Choroid plexus epithelial cell (primary cell): ENCODE results near the gene PAPSS1.
"Not testable (repeated sequence)": the region's sequence is repeated elsewhere in the genome, so short reads cannot be mapped to it uniquely, and the experiment has no call there.

ENCODE experiments used
- DNase-seq: peaks from one replicate; pipeline ENCODE4 v3.0.0-alpha.2; 2010; ENCODE audit warnings: low read depth
- H3K4me3 ChIP-seq: 2 replicates; pipeline ENCODE4 v1.5.1; 2011; ENCODE audit warnings: low read depth, mild to moderate bottlenecking, control low read depth, low read length, moderate library complexity
- TF ChIP-seq, protein P1 (sequence below): conservative IDR thresholded peaks from 2 replicates; pipeline ENCODE4 v1.5.1; 2011; ENCODE audit warnings: low read depth, mild to moderate bottlenecking, control low read depth, inconsistent platforms, low read length, moderate library complexity

The PAPSS1 gene

DNA sequence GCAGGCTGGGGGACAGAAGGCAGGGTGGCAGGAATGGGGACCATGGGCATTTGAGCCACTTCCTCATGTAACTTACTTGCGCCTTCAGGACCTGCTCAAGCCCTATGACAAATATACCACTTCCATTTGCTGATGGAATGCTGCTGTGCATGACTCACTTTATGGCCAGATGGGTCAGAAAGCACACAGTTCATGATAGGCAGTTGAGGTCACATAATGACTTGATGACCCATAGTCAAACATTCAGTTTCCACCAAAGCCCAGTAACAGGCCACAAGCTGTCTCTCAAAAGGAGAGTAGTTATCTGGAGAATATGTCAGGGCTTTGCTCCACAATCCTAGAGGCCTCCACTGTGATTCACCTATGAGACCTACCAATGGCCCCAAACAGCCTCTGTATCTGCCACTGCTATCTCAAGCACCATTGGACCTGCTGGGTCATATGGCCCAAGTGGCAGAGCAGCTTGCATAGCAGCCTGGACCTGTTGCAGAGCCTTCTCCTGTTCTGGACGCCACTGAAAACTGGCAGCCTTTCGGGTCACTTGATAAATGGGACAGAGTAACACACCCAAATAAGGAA lies 5.3 kb upstream of the PAPSS1 start:
- no peak for DNase-seq
- TF ChIP-seq, protein P1, sequence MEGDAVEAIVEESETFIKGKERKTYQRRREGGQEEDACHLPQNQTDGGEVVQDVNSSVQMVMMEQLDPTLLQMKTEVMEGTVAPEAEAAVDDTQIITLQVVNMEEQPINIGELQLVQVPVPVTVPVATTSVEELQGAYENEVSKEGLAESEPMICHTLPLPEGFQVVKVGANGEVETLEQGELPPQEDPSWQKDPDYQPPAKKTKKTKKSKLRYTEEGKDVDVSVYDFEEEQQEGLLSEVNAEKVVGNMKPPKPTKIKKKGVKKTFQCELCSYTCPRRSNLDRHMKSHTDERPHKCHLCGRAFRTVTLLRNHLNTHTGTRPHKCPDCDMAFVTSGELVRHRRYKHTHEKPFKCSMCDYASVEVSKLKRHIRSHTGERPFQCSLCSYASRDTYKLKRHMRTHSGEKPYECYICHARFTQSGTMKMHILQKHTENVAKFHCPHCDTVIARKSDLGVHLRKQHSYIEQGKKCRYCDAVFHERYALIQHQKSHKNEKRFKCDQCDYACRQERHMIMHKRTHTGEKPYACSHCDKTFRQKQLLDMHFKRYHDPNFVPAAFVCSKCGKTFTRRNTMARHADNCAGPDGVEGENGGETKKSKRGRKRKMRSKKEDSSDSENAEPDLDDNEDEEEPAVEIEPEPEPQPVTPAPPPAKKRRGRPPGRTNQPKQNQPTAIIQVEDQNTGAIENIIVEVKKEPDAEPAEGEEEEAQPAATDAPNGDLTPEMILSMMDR = no peak
- no peak overlapping the region for H3K4me3 ChIP-seq

DNA sequence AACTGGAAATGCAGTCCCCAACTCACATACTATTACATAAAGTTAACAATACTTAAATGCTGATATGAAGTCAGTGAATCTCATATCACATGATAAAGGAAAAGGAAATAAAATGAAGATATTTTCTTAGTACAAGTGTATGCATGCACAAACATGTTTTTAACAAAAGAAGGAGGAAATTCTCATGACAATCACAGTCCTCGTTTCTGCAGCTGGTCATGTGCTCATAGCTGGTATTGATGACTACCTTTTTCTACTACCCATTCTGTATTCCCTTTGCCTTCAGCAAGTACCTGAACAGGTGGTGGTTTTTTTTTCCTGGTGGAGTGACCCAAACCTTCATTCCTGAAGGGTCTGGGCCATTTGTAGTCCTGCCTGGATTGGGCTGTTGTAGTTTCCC lies 3.3 kb upstream of the PAPSS1 start:
- H3K4me3 ChIP-seq, DNase-seq: not testable (repeated sequence)

DNA sequence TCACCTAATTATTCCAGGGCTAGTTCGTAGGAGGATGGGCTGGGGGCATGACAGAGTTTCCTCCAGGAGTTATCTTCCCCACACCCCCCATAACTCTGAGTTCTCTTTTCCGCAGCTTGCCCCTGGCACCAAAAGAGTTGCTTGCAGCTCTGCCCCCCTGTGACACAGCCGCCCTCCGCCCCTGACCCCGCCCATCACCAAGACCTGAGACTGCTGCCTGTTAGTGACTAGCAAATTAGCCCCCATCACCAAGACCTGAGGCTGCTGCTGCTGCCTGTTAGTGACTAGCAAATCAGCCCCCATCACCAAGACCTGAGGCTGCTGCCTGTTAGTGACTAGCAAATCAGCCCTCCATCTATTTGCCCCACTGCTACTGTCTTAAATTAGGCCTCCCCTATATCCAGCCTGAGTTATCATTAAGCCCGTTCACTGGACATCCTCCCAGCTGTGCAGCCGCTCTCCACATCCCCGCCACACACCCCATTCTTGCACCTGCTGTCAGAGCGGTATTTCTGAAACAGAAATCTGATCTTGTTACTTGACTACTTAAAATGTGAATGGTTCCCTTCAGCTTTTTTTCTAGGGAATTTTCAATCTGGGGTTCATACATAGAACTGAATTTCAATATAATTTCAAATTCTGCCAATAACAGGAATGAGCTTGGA lies 1.5 kb upstream of the PAPSS1 start:
- TF ChIP-seq, protein P1 = no peak
- no peak for DNase-seq
- peak overlapping the region; percentile 94 for H3K4me3 ChIP-seq

DNA sequence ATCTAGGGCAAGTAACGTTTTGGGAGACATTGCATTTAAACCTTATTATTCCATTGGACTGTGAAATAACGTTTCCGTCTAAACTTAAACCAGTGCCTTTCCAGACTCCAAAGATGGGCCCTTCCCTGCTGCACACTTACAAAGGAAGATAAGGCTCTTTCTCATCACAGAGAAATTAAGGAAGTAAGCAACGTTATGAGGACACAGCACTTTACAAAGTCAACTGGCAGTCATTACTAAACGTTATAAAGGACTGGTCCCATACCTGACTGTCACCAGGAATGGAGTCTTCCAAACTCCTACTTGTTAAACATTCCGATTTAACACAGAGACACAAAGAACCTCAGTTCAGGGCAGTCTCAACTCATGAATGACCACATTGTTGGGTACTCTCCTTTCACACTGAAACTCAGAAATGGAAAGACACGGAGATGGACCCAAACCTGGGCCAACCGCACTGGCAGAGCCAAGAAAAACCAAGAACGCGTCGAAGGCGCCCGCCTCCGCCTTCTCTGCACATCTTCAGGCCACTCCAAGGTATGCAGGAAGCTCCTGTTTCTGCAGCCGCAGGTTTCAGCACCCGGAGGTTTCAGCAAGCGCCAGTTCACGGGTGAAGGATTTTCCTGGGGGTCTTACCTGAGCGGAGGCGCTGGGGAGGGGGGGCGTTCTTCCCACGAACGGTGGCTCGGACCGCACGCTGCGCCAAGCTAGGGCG lies 670 bp downstream of the PAPSS1 start:
- TF ChIP-seq, protein P1 = no peak
- peak overlapping the region; percentile 94 for H3K4me3 ChIP-seq
- DNase-seq = peak; percentile 50

DNA sequence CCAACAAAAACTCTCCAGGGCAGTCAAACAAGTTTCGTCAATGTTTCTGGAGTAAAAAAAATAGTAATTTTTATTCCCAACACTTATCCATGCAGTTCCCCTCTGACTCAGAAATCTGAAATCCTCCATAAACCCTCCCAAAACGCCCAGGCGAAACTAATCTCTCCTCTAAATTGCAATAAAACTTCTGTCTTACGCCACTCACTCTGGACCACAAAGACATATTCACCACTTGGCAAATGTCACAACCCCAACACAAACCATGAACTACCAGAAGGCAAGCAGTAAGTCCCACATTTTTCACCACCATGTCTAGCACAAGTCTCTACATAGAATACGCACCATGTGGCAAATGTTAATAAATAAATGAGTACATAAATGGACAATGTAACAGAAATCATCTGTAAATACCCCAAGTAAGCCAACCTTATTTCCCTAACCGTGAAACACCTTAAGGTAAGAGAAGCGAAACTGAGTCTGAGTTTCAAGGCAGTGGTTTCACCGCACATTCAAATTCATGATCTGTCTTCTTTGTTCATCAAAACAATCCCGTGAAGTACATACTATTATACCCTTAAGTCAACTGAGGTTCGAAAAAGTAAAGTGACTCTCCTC lies 1.6 kb downstream of the PAPSS1 start:
- DNase-seq = no peak
- TF ChIP-seq, protein P1 = no peak
- peak overlapping the region; percentile 94 for H3K4me3 ChIP-seq

DNA sequence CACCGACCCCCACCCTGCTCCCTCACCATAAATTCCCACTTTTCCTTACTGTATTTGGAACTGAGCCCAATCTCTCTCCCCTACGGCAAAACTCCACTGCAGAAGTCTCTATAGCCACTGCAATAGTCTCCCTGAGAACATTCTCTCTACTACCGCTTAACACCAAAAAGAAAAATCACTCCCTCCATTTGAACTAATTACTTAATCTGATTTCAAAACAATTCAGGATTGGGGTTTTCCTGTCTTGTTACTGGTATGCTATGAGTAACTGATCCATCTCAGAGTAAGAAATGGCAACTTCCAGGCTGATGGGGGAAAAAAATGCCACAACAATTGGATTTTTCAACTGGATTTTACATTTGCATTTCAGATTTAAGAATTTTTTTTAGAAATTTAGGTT lies 5.8 kb downstream of the PAPSS1 start:
- DNase-seq = no peak
- TF ChIP-seq, protein P1 = no peak
- H3K4me3 ChIP-seq = no peak overlapping the region

DNA sequence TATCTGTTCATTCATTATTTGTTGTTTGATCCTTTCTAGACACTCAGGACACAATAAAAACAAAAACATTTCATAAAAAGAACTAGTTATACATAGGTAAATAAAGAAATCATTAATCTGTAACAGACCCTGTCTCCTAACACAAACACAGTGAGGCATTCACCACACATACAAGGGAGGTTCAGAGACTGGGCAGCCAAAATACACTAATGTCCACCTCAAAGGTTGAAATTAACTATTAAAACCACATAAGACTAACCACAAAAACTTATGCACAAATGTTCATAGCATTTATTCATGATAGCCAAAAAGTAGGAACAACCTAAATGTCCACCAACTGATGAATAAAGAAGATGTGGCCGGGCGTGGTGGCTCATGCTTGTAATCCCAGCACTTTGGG lies 7.8 kb downstream of the PAPSS1 start:
- TF ChIP-seq, protein P1 = no peak
- no peak for DNase-seq
- no peak overlapping the region for H3K4me3 ChIP-seq
